Activated CD8-positive, alpha-beta memory T cell treated with anti-CD3 and anti-CD28 coated beads, Interleukin-2, amount 50 U/mL, for 1 hour (primary cell): ENCODE results near the gene PHYH.
"Not testable (repeated sequence)": the region's sequence is repeated elsewhere in the genome, so short reads cannot be mapped to it uniquely, and the experiment has no call there.

Source experiments
- DNase-seq: peaks from one replicate; pipeline ENCODE4 v3.0.0-alpha.2; 2020; ENCODE audit errors: extremely low read depth

Gene PHYH

GRCh38 chr10:13271552-13272163, 28.2 kb downstream of the PHYH start:
- DNase-seq: peak; percentile 34

GRCh38 chr10:13270877-13271551, 28.9 kb downstream of the PHYH start:
- DNase-seq: no peak

- DNase-seq: no peak
Observed at GRCh38 chr10:13268841-13269240, 31.0 kb downstream of the PHYH start.

- DNase-seq: no peak
Observed at GRCh38 chr10:13268310-13268709, 31.6 kb downstream of the PHYH start.

- no peak for DNase-seq
Observed at GRCh38 chr10:13263591-13263990, 36.3 kb downstream of the PHYH start.

- no peak for DNase-seq
Observed at GRCh38 chr10:13262433-13262832, 37.4 kb downstream of the PHYH start.

GRCh38 chr10:13257621-13258140, 42.2 kb downstream of the PHYH start:
- no peak for DNase-seq

GRCh38 chr10:13256627-13257026, 43.2 kb downstream of the PHYH start:
- DNase-seq: no peak

- no peak for DNase-seq
Observed at GRCh38 chr10:13253726-13254125, 46.1 kb downstream of the PHYH start.

GRCh38 chr10:13247784-13248183, 52.1 kb downstream of the PHYH start:
- DNase-seq: no peak

GRCh38 chr10:13247246-13247645, 52.6 kb downstream of the PHYH start:
- DNase-seq: no peak

- DNase-seq: not testable (repeated sequence)
Observed at GRCh38 chr10:13242260-13242659, 57.6 kb downstream of the PHYH start.

GRCh38 chr10:13241613-13242012, 58.3 kb downstream of the PHYH start:
- no peak for DNase-seq

GRCh38 chr10:13239923-13240322, 59.9 kb downstream of the PHYH start:
- DNase-seq: no peak

GRCh38 chr10:13238271-13239077, 61.4 kb downstream of the PHYH start:
- DNase-seq: no peak

- DNase-seq: no peak
Observed at GRCh38 chr10:13236638-13237037, 63.2 kb downstream of the PHYH start.

GRCh38 chr10:13234736-13235135, 65.1 kb downstream of the PHYH start:
- not testable (repeated sequence) for DNase-seq

- DNase-seq: no peak
Observed at GRCh38 chr10:13234172-13234571, 65.7 kb downstream of the PHYH start, which contains the start of gene UCMA. Gene UCMA (minus strand): TSS chr10:13234374. CDS start chr10:13234258, 116 bp downstream.

GRCh38 chr10:13233358-13233757, 66.5 kb downstream of the PHYH start:
- no peak for DNase-seq

- DNase-seq: no peak
Observed at GRCh38 chr10:13231808-13232207, 68.1 kb downstream of the PHYH start.

- DNase-seq: no peak
Observed at GRCh38 chr10:13231190-13231589, 68.7 kb downstream of the PHYH start.
